HFFc6 (cell line): ENCODE data around the gene SEL1L3. TPM values are rescaled to one million over a fixed set of nuclear protein-coding genes. Genes with fewer than 3 reads are reported as not detected.

Source experiments
- DNase-seq: peaks from one replicate; pipeline ENCODE4 v3.0.0-alpha.2; 2018
- H3K27ac Mint-ChIP-seq: 2 replicates; pipeline ENCODE4 v1.8.0; 2020; ENCODE audit warnings: mild to moderate bottlenecking, mixed read lengths
- H3K27me3 Mint-ChIP-seq: 2 replicates; pipeline ENCODE4 v1.8.0; 2021; ENCODE audit warnings: mild to moderate bottlenecking, moderate library complexity, mixed read lengths; ENCODE audit not compliant: insufficient read depth
- H3K36me3 Mint-ChIP-seq: 2 replicates; pipeline ENCODE4 v1.8.0; 2021; ENCODE audit warnings: low read depth, mixed read lengths
- H3K4me1 Mint-ChIP-seq: 2 replicates; pipeline ENCODE4 v1.8.0; 2020; ENCODE audit warnings: low read depth, mixed read lengths
- H3K4me3 Mint-ChIP-seq: 2 replicates; pipeline ENCODE4 v1.8.0; 2020; ENCODE audit warnings: mild to moderate bottlenecking, moderate library complexity, mixed read lengths
- H3K9me3 Mint-ChIP-seq: 2 replicates; pipeline ENCODE4 v1.8.0; 2020; ENCODE audit warnings: mild to moderate bottlenecking, mixed read lengths
- CTCF ChIP-seq: fragments of 200-600 bp; sonication (generic); IDR thresholded peaks from 2 replicates; pipeline ENCODE4 v1.5.0; 2021; ENCODE audit warnings: antibody characterized with exemption, mild to moderate bottlenecking
- total RNA-seq, 6 experiments: library from RNA; stranded (reverse); fragmentation: NEBNext Ultra II Directional; extraction: Animal tissue kit (Norgen Biotek cat#: 25700); gene quantifications; 2 replicates in 1 of 6; 3 replicates in 5 of 6; pipeline ENCODE4 v1.2.3, GENCODE V29; 2021

The SEL1L3 gene
- total RNA-seq, 6 experiments from 2014 or later, result 24.5 to 35.4 (median 31.1) TPM

- no peak for TF ChIP-seq CTCF
- Mint-ChIP-seq H3K9me3 (no peaks in the 10 kb centered on the region), H3K27ac (no peak overlapping the region), H3K4me3 (no peak overlapping the region), H3K27me3 (peaks cover 3% of the 10 kb centered on the region; the same call in 1 of the 2 replicates), H3K36me3 (no peaks in the 10 kb centered on the region), H3K4me1 (peaks cover 29% of the 10 kb centered on the region)
- no peak for DNase-seq
Measured at GRCh38 chr4:25882226-25882625, 19.4 kb upstream of the SEL1L3 start.

DNA sequence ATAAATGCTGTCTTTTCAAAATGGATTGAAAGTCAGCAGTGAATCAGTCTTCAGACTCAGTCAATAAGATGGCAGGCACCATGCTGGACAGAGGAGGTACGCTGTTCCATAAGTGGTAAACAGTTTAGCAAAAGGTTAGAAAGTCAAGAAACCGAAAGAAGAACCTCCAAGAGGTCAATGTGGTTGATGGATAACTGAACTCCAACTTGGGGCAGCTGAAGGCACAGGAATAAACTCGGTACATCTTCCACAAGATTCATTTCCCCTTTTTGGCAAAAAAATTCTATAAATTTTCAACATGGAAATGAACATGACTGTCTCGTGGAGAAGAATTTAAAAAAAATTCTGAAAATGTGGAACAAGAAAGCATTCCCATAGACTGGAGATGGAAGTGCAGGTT lies 18.4 kb upstream of the SEL1L3 start:
- no peak for TF ChIP-seq CTCF
- no peak for DNase-seq
- Mint-ChIP-seq H3K27me3 (no peaks in the 10 kb centered on the region), H3K4me3 (no peak overlapping the region), H3K36me3 (no peaks in the 10 kb centered on the region), H3K4me1 (peaks cover 36% of the 10 kb centered on the region), H3K27ac (no peak overlapping the region), H3K9me3 (no peaks in the 10 kb centered on the region)

DNA sequence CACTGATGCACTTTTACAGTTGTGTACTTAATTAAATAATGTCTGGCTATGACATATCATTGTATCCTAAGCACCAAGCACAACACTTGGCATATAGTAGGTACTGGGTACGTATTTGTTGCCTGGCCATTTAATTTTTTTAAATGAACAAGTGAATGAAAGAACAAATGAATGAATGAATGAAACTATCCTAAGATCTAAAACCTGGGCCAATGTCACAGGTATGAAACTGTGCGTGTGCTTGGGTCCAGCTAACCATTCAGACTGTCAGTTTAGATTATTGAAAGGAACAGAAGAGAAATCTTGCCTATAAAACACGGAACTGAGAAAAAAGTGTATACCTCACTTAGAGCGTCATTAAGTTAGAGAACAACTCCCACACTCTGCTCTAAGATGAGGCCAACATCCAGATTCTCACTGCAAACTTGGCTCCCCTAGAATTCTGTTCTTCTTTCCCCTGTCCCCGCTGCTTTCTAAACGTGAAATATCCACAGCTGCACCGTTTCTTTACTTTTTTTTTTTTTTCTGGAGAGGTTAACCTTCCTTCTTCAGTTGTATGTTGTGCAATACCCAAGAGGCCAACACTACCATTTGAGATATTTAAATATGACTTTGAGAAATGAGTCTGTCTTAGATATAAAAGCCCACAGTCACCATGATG lies 17.3 kb upstream of the SEL1L3 start:
- peaks cover 34% of the 10 kb centered on the region for H3K4me1 Mint-ChIP-seq
- no peak for TF ChIP-seq CTCF
- H3K4me3 Mint-ChIP-seq, result no peak overlapping the region
- DNase-seq, result no peak
- H3K27ac Mint-ChIP-seq, result no peak overlapping the region
- H3K27me3 Mint-ChIP-seq, result no peaks in the 10 kb centered on the region; the same call in 1 of the 2 replicates
- no peaks in the 10 kb centered on the region for H3K9me3 Mint-ChIP-seq
- H3K36me3 Mint-ChIP-seq, result no peaks in the 10 kb centered on the region

DNA sequence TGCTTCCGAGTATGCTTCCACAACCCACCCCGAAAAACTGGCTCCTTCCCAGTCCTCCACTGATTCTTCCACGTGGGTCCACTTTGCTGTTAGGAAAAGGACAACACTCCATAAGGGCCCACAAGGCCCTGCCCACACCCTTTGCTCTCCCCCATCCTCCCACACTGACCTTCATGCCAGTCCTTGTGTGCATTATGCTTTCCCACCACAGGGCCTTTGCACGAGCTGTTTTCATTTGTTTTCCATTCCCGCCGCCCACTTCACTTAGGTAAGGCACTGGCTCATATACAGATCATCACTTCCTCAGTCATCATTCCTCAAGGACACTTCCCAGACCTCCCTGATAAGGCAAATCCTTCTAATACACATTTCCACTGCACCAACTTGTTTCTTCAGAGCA lies 16.8 kb upstream of the SEL1L3 start:
- H3K27ac Mint-ChIP-seq, result no peak overlapping the region
- no peaks in the 10 kb centered on the region for H3K36me3 Mint-ChIP-seq
- H3K9me3 Mint-ChIP-seq, result no peaks in the 10 kb centered on the region
- TF ChIP-seq CTCF, result no peak
- peaks cover 1% of the 10 kb centered on the region; the same call in 1 of the 2 replicates for H3K27me3 Mint-ChIP-seq
- H3K4me3 Mint-ChIP-seq, result no peak overlapping the region
- H3K4me1 Mint-ChIP-seq, result peaks cover 28% of the 10 kb centered on the region
- no peak for DNase-seq

- Mint-ChIP-seq H3K27me3 (peaks cover 1% of the 10 kb centered on the region), H3K4me1 (peaks cover 24% of the 10 kb centered on the region), H3K9me3 (no peaks in the 10 kb centered on the region), H3K27ac (no peak overlapping the region), H3K36me3 (no peaks in the 10 kb centered on the region), H3K4me3 (no peak overlapping the region)
- no peak for DNase-seq
- no peak for TF ChIP-seq CTCF
Measured at GRCh38 chr4:25879091-25879584, 16.4 kb upstream of the SEL1L3 start.
